ENCODE measurements around the gene KLHDC4.

KLHDC4 gene

DNA sequence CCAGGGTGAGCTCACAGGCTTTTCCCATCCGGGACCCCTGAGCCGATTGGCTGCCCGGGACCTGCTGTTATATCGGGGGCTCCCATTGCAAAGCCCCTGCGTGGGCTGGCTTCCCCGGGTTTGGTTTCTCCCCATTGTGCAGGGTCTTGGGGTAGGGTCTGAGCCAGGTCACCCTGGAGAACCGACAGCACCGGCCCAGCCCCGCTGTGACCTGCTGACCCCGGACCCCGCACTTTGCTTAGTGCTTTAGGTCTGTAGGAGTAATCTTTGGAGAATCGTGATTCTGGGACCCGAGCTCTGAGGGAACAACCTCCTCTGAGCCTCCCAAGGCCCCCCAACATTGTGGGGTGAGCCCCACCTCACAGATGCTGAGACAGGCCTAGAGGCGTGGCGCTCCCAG is 100.6 kb downstream of the KLHDC4 start:
- no peak for TF ChIP-seq CTCF (IDR thresholded peaks at IDR 0.05)

GRCh38 chr16:87664792-87665191 is 101.0 kb downstream of the KLHDC4 start:
- TF ChIP-seq CTCF (IDR thresholded peaks at IDR 0.05): no peak

DNA sequence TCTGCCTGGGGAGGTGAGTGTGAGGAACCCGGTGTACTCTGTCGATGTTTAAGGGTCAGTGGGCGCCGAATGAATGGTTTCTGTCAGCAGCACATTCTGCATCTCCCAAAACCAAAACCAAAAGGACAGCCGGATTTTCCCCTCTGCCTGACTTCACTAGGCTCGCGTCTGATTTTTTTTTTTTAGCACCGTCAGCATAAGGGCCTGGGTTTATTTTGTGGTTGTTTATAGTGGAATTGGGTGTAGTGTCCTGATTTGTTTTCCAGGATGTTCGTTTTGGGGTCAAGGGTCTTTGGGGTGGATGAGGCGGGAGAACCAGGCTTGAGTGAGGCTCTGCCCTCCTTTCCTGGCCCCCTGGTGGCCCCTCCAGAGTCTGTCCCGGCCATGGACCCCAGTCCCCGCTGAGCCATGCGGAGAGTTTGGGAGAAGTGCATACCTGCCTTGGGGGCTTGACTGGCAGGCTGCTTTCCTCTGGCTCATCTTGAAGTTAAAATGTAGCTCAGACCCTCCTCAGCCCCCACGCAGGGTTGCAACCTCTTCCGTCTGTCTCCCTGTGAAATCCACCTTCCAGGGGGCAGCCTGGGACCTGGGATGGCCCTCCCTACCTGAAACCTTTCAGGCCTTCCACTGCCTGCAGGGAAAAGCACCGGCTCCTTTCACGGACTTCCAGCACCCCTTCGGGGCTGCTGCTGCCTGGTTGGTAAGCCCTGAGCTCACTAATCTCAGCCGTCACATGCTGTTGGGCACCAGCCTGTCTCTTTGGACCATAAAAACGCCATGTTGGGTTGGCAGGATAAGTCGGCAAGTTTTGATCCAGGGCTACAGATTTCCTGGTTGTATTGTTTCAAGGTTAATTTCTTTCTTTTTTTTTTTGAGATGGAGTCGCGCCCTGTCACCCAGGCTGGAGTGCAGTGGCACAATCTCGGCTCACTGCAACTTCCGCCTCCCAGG is 103.3 kb downstream of the KLHDC4 start:
- TF ChIP-seq CTCF (IDR thresholded peaks at IDR 0.05): no peak

DNA sequence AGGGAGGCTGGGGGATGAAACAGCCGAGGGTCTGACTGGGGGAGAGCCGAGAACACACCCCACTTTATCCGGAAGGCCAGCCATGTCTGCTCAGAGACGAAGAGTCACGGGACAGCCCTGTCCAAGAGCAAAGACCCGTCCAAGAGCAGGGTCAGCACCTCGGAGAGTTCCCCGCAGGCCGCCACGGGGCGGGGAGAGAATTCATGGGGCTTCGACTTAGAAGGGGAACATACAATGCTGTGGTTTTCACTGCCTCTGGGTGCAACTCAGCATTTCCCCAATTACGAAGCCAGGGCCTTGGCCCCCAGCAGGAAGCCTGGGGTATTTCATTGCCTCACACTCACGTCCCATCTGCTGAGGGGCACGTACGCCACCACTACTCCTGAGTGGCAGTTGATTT is 104.2 kb downstream of the KLHDC4 start:
- no peak for TF ChIP-seq CTCF (IDR thresholded peaks at IDR 0.05)

DNA sequence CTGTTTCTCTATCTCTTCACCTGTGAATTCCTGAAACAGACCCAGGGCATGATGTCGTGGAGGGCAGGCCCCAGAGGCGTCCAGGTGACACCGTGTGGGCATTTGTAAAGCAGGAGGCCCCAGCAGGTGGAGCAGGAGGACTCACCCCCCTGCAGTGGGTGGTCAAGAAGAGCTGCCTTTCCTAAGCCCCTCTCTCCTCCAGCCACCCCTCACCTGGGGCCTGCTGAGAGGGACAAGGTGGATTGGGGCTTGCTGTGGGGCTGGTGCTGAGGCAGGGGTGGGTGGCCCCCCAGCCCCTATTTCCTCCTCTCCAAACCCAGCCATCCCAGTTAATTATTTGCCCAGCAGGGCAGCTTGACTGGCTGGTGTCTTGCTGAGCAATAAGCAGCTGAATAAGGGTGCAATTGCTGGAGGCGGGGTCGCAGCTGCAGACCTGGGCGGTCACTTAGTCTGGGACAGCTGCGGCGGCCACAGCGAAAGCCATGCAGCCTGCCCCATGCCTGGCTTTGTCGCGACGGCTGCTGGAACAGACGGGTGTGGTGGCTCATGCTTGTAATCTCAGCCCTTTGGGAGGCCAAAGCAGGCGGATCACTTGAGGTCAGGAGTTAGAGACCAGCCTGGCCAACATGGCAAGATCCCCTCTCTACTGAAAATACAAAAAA is 107.1 kb downstream of the KLHDC4 start:
- no peak for TF ChIP-seq CTCF (IDR thresholded peaks at IDR 0.05)
